Astrocyte of the cerebellum (primary cell): ENCODE data around the gene PPP1R1B.
A peak's percentile ranks its signal among the peaks of the same experiment; 100 is the strongest.

Experiments used
- DNase-seq: peaks from one replicate; pipeline ENCODE4 v3.0.0-alpha.2; 2011; ENCODE audit warnings: low read depth
- H3K4me3 ChIP-seq: 2 replicates; pipeline ENCODE4 v1.5.1; 2011; ENCODE audit warnings: mild to moderate bottlenecking, low read depth, low read length, moderate library complexity
- in situ Hi-C: cut with HindIII; loops from 2 replicates; pipeline ENCODE4 v1.10.0; 2017; ENCODE audit warnings: low sequenced_read_pairs
- TF ChIP-seq, protein P1 (sequence below): IDR thresholded peaks from 2 replicates; pipeline ENCODE4 v1.5.1; 2012; ENCODE audit warnings: low read length, low read depth, moderate library complexity, mild to moderate bottlenecking; ENCODE audit errors: missing control alignments

The PPP1R1B gene

GRCh38 chr17:39617100-39617445, 9.7 kb upstream of the PPP1R1B start:
- no peak overlapping the region for H3K4me3 ChIP-seq
- in situ Hi-C loops, result no loop called here
- TF ChIP-seq, protein P1, sequence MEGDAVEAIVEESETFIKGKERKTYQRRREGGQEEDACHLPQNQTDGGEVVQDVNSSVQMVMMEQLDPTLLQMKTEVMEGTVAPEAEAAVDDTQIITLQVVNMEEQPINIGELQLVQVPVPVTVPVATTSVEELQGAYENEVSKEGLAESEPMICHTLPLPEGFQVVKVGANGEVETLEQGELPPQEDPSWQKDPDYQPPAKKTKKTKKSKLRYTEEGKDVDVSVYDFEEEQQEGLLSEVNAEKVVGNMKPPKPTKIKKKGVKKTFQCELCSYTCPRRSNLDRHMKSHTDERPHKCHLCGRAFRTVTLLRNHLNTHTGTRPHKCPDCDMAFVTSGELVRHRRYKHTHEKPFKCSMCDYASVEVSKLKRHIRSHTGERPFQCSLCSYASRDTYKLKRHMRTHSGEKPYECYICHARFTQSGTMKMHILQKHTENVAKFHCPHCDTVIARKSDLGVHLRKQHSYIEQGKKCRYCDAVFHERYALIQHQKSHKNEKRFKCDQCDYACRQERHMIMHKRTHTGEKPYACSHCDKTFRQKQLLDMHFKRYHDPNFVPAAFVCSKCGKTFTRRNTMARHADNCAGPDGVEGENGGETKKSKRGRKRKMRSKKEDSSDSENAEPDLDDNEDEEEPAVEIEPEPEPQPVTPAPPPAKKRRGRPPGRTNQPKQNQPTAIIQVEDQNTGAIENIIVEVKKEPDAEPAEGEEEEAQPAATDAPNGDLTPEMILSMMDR, result no peak
- DNase-seq, result no peak

GRCh38 chr17:39617446-39618245, 9.1 kb upstream of the PPP1R1B start:
- in situ Hi-C loops, result no loop called here
- TF ChIP-seq, protein P1, result no peak
- peak overlapping the region; percentile 45 for H3K4me3 ChIP-seq
- no peak for DNase-seq

DNA sequence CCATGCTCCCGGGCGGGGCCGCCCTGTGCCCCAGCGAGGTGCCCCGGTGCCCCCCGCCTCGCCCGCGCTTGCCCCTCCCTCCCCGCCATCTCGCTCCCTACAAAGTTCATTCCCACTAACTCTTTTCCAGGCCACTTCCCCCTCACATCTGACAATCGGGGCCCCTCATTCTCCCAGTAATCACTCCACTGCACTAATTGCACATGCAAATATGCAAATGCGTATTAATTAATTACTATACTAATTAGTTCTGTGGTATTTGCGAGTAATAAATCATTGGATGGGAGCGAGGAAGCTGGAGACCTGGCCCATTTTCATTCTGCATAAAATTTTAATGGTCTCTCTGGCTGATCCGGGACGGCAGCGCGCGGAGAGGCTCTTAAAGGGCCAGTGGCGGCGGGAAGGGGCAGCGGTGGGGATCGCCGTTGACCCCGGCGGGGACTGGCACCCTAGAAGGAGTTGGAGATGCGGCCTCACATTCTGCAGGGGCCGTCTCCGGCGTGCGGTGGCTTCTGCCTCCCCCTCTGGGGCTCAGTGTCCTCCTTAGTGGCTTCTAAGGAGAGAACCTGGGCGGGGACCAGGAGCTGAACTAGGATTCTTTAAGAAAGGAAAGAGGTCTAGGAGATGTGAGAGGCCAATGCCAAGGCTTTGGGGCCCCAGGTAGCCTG, 8.4 kb upstream of the PPP1R1B start:
- peak overlapping the region; percentile 45 for H3K4me3 ChIP-seq
- in situ Hi-C loops, result no loop called here
- TF ChIP-seq, protein P1, result no peak
- DNase-seq, result no peak

DNA sequence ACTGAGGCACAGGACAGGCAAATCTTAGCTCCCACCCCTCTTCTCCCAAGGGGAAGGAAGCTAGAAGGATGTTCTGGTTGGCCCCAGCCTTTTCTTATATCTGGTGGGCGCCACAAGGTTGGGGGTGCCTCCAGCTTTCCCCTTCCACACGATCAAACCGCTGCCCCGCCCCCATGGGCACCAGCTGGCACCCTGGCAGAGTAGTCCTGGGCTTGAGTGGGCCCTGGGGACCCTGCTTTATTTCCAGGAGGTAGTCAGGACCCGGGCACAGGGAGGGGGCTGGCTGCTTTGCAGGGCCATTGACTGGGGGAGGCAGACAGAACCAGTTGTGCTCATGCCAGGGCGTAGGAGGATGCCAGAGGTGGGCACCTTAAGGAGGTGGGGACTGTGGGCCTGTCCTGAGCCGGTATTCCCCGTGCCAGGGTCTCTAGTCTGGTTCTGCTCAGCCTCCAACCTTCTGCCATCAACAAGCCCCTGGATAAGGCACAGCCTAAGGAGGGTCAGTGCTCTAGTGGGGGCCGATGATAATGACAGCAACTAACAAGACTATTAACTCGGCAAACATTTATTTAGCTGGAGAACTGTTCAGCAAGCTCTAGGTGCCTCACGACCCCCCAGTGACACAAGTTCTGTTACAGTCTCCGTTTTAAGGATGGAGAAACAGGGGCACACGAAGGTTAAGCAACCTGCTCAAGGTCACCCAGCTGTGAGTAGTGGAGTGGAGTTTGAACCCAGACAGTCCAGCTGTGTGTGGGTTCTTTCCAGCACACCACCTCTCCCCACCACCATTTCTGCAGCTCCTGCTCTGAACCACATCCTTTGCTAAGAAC, 7.6 kb upstream of the PPP1R1B start:
- H3K4me3 ChIP-seq, result no peak overlapping the region
- in situ Hi-C loops, result no loop called here
- TF ChIP-seq, protein P1, result no peak
- DNase-seq, result no peak

GRCh38 chr17:39619786-39620101, 7.0 kb upstream of the PPP1R1B start:
- TF ChIP-seq, protein P1, result no peak
- in situ Hi-C loops, result no loop called here
- no peak overlapping the region for H3K4me3 ChIP-seq
- DNase-seq, result no peak

DNA sequence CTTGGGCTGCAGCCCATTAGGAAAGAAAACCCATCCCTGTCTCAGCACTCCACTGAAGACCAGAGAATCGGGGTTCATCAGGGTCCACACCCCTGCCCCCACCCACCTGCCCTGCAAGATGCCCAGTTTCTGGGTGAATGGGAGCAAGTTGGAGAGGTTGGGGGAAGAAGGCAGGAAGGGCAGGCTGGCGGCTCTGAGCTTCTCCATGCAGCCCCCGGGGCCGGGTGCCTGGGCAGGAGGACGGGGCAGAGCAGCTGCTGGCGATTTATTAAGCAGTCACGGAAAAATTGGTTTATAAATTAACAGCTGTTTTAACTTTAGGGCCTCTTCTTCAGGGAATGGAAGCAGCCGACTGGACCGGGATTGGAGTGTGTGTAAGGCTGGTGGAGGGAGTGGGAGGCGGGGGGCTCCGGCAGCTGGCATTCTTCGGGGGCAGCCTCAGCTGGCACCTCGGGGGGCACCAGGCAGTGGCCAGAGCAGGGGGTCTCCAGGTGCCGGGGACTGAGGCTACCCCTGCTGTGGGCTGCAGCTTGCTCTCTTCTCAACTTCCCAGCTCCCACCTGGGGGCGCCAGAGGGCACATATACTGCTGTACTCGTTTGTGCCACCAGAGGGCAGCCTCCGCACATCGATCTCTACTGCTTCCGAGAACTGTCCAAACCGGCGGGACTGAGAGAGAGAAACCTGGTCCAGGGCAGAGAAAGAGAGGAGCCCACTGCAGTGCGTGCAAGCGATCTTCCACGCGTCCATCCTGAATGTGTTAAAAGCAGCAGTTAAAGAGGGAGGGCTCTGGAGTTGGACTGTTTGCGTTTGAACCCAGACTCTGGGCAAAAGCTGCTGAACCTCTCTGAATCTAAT, 5.0 kb upstream of the PPP1R1B start:
- in situ Hi-C loops, result no loop called here
- TF ChIP-seq, protein P1, result peak; percentile 100
- H3K4me3 ChIP-seq, result no peak overlapping the region
- DNase-seq, result peak; percentile 48
